Motor neuron (in vitro differentiated cells): Measurements from ENCODE around the gene E2F1. TPM values are rescaled to one million over a fixed set of nuclear protein-coding genes. Genes with fewer than 3 reads are reported as not detected.

ENCODE experiments used
- ATAC-seq, 8 experiments: fragments of 200-7000 bp; cut with Tn5 transposase; replicated peaks in 6 of 8; 2 replicates each; pipeline ENCODE4 v1.8.0; 2021; ENCODE audit warnings: mild to moderate bottlenecking in 8 of 8, moderate library complexity in 8 of 8
- H3K27ac ChIP-seq, 2 donors: fragments of 250-450 bp; sonication (Bioruptor Pico); 2 replicates each; pipeline ENCODE4 v1.9.0; 2021; ENCODE audit warnings: antibody characterized with exemption in 2 of 2, mild to moderate bottlenecking in 2 of 2, moderate library complexity in 1 of 2
- H3K4me1 ChIP-seq, 2 donors: fragments of 250-450 bp; sonication (Bioruptor Pico); replicated peaks in 1 of 2; 2 replicates each; pipeline ENCODE4 v1.6.1; 2021; ENCODE audit warnings: antibody characterized with exemption in 2 of 2, mild to moderate bottlenecking in 2 of 2, moderate library complexity in 1 of 2
- H3K4me3 ChIP-seq, 5 donors: fragments of 250-450 bp; sonication (Bioruptor Pico); 2 replicates each; pipeline ENCODE4 v1.9.0; 2021; ENCODE audit warnings: antibody characterized with exemption in 5 of 5, mild to moderate bottlenecking in 5 of 5, moderate library complexity in 4 of 5
- WGBS, 10 experiments: fragments of 450-650 bp; shearing (Covaris generic); methylation state at CpG; one replicate each; pipeline ENCODE4 v1.0.0; 2022; 5-methylcytosine and 5-hydroxymethylcytosine counted together
- in situ Hi-C, 9 experiments: fragments of 400-800 bp; cut with MboI; loops; one replicate each; pipeline ENCODE4 v1.15.0; 2021; ENCODE audit warnings: low sequenced_read_pairs in 9 of 9, low pct_unique_long_range_greater_than_20kb in 2 of 9; ENCODE audit not compliant: unreplicated experiment in 9 of 9
- total RNA-seq, 8 experiments: library from RNA; unstranded; fragments of 300-600 nt; gene quantifications; 2 replicates each; pipeline versions ENCODE4 v1.2.3 to v1.2.4, GENCODE V29; 2022

The E2F1 gene
- total RNA-seq, 8 experiments from 2014 or later: 0.86 to 31.2 (median 2.2) TPM

DNA sequence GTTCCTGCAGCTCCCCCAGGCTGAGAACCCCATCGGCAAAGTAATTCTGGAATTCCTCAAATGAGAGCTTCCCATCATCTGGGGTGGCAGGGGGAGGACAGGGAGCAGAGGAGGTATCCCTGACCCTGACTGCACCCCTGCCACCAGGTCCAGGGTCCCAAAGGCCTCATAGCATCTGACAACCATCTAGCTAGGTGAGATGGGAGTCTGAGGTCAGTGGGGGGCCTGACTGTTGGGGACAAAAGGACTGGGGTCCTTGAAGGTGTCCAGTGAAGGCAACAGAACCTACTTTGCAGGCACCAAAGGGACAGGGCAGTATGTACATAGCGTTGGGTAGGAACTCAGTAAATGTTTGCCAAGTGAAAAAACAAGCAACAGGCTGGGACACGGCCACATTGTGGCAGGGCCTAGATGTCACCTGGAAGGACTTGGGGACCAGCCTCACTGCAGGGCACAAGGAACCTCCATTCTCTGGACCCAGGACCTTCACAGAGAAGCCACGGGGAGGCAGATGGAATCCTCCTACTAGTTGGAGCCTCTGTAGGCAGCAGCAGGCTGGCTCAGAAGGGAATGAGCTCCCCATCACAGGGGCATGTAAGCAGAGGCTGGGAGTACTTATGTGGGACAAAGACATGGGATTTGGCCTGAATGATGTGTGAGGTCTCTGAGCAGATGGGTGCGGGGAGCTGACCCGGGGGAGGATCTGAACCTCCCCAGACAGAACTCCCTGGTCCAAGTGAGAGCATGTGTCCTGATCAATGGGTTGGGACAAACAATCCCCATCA is 15.3 kb downstream of the E2F1 start:
- Histone ChIP-seq H3K27ac (no peak overlapping the region), H3K4me1 (peaks cover 29 to 40% of the 10 kb centered on the region in 2 donors), H3K4me3 (no peak overlapping the region)
- WGBS, 10 experiments: 86 to 100% (median 89%) methylated on average over 1 to 3 of the region's 6 CpGs; no CpG with 5 or more reads in 4 of the 10 experiments
- no peak for ATAC-seq
- in situ Hi-C loops: no loop called here

DNA sequence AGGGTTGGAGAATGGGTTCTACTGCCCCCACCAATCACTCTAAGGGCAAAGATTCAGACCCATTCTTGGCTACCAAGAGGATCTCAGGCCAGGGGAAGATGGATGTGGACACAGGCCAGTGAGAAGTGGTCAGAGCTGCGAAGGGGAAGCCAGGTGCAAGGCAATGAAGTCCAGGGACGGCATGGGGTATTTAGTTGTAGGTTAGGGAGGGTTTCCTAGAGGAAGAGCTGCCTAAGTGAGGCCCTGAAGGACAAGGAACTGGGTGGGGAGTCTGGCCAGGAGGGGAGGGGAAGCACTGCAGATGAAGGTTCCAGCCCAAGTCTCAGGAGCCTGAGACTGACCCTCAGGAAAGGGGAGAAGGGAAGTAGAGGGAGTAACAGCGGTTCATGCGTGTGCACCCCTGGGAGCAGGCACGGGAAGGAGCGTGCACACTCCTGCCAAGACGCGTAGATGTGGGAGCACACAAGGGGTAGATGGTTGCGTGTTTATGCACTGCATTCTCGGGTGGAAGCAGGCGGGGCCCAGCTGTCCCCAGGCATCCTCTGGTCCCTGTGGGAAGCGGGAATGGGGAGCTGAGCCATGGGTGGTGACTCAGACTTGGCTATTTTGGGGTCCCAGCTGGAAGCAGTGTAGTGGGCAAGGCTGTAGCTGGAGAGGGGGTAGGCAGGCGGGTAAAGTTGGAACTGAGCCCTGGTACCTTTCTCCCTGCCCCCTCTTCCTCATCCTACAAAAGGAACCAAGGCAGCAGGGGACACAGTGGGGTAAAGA is 16.1 kb downstream of the E2F1 start:
- 67 to 95% (median 83%) methylated on average over 2 to 4 of the region's 13 CpGs; no CpG with 5 or more reads in 6 of the 10 experiments for WGBS, 10 experiments
- in situ Hi-C loops: no loop called here
- no peak overlapping the region for H3K4me3 ChIP-seq
- no peak overlapping the region for H3K27ac ChIP-seq
- no peak for ATAC-seq
- peaks cover 21 to 33% of the 10 kb centered on the region in 2 donors for H3K4me1 ChIP-seq

DNA sequence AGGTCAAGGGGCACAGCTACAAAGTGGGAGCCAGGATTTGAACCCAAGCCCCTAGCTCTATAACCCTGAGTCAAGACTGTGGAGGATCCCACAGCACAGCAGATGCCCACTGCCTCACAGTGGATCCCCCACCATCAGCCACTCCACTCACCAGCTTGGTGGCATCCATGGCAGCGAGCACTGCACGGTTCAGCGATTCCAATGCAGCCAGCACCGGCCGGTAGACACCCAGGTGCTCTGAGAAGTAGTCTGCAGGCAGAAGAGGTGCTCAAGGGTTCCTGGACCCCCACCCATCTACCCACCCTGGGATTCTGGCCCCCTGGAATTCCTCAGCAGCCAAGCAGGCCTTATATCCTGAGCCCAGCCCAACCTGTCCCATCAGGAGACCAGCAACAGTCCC is 17.0 kb downstream of the E2F1 start:
- H3K27ac ChIP-seq: no peak overlapping the region
- no peak overlapping the region for H3K4me3 ChIP-seq
- ATAC-seq: no peak
- no CpG with 5 or more reads among the region's 5 CpGs for WGBS, 10 experiments
- in situ Hi-C loops: no loop called here
- H3K4me1 ChIP-seq: peaks cover 20 to 34% of the 10 kb centered on the region in 2 donors

DNA sequence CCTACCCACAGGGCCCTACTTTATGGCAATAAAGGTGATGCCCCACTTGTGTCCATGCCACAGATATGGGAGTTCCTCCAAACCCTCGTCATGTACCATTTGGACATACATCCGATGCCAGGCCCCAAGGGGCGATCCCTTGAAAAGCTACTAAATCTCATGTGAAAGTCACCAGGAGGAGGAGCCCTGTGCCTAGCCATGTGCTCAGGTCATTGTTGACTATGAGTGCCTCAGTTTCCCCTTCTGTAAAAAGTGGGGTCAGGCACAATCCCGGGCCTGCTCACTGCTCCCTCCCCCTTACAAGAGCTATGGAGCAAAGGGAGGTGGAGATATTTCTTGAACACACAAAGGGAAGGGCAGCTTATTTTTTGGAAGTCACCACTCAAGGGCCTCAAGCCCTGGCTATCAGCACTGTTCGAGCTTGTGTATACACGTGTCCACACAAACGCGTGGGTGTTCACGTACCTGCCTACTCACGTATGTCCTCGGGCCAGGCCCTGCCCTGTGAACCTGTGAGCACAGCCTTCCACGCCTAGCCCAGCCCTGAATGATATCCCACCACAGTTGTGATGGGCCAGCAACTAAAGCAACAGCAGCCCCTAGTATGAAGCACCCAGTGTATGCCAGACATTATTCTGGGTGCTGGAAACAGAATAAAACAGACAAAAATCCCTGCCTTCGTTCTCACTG is 17.6 kb downstream of the E2F1 start:
- ATAC-seq: no peak
- H3K27ac ChIP-seq: no peak overlapping the region
- 80 to 100% (median 94%) methylated on average over 1 to 11 of the region's 13 CpGs for WGBS, 10 experiments
- H3K4me1 ChIP-seq: peaks cover 22 to 37% of the 10 kb centered on the region in 2 donors
- H3K4me3 ChIP-seq: no peak overlapping the region
- in situ Hi-C loops: no loop called here

DNA sequence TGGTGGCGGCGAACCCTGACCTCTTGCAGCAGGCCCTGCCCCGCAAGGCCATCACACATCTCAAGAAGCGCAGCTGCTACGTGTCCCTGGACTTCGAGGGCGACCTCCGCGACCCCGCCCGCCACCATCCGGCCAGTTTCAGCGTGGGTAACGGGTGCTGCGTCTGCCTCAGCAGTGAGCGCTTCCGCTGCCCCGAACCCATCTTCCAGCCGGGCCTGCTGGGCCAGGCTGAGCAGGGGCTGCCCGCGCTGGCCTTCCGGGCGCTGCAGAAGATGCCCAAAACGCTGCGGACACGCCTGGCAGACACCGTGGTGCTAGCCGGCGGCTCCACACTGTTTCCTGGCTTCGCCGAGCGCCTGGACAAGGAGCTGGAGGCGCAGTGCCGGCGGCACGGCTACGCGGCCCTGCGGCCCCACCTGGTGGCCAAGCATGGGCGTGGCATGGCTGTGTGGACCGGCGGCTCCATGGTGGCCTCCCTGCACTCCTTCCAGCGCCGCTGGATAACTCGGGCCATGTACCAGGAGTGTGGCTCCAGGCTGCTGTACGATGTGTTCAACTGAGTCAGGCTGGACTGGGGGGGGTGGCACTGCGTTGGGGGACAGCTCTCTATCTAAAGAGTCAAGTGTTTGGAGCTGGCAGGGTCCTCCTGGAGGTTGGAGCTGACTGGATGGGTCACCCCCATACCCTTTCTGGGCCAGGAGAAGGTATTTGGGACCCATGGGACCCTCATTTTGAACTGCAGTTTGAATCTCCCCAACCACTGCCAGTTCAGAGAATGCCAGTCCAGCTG is 18.3 kb downstream of the E2F1 start:
- peak overlapping the region; percentile 15 to 35 (median 29) for H3K4me3 ChIP-seq
- H3K4me1 ChIP-seq: peaks cover 16 to 31% of the 10 kb centered on the region in 2 donors
- H3K27ac ChIP-seq: peak overlapping the region in 1 of 2 donors; percentile 64
- peak; percentile 2 to 62 (median 43) for ATAC-seq
- 0 to 17% (median 0%) methylated on average over 2 to 14 of the region's 47 CpGs; no CpG with 5 or more reads in 7 of the 10 experiments for WGBS, 10 experiments
- in situ Hi-C loops: no loop called here

DNA sequence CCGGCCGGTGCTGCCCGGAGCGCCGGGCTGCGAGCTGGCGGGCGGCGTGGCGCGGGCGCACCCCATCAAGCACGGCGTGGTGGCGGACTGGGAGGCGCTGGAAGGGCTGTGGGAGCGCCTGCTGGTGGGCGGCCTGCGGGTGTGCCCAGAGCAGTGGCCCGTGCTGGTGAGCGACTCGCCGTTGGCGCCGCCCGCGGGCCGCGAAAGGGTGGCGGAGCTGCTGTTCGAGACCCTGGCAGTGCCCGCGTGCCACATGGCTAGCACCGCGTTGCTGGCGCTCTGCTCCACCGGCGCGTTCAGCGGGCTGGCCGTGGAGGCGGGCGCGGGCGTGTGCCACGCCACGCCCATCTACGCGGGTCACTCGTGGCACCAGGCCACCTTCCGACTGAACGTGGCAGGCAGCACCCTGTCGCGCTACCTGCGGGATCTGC is 18.9 kb downstream of the E2F1 start:
- Histone ChIP-seq H3K4me3 (peak overlapping the region; percentile 13 to 35 (median 29)), H3K4me1 (peaks cover 14 to 29% of the 10 kb centered on the region in 2 donors), H3K27ac (peak overlapping the region in 1 of 2 donors; percentile 64)
- in situ Hi-C loops: no loop called here
- ATAC-seq: peak in 3 of 8 experiments; percentile 5 to 12 (median 11)
- WGBS, 10 experiments: 0 to 51% (median 37%) methylated on average over 1 to 10 of the region's 55 CpGs; no CpG with 5 or more reads in 6 of the 10 experiments

DNA sequence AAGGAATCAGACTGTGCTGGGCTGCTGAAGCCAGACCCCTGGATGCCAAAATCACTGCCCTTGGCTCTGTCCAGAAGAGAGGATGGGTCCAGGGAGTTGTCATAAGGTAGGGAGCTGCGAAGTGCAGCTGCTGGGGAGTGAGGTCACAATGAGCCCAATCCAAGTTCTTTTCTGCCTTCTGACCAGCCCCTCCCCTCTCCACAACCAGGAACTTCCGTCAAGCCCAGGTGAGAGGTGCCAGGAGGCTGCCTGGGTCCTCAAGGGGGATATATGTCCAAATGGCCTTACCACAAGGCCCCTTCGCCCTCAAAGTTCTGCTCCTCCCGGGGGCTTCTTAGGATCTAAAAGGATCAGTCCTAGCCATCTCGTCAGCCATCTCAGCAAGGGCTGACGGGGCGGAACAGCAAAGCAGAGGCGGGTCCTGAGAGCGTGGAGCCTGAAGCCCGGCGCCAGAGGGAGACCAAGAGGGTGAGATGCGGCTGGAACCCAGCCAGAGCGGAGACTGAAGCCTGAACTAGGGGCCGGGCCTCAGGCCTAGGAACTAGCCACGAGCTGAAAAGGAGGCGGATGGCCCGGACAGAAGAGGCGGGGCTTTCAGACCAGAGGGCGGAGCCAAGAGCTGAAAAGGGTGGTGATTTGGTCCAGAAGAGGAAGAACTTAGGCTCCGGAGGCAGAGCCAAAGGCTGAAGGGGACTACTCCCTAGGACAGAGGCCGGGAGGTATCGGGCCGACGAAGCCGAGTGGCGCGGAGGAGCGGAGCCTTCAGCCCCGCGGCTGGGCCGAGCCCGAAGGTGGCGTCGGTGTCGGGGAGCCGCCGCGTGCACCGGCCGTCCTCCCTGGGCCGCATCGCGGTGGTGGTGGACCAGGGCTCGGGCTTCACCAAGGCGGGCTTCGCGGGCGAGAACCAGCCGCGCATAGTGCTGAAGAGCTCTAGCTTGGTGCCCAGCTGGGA is 19.6 kb downstream of the E2F1 start, which contains the start of gene ACTL10:
ACTL10 (plus strand) TSS at position 651 of the 952 bp plus-strand sequence. CDS start 555 bp downstream, outside the sequence.
- peak; percentile 63 to 76 (median 70) for ATAC-seq
- Histone ChIP-seq H3K4me1 (peaks cover 14 to 29% of the 10 kb centered on the region in 2 donors), H3K27ac (peak within 1 kb of the TSS; percentile 57 to 64), H3K4me3 (peak within 1 kb of the TSS; percentile 15 to 35 (median 29))
- in situ Hi-C loops: no loop called here
- WGBS, 10 experiments: 0 to 38% (median 3%) methylated on average over 1 to 11 of the region's 50 CpGs; no CpG with 5 or more reads in 2 of the 10 experiments

DNA sequence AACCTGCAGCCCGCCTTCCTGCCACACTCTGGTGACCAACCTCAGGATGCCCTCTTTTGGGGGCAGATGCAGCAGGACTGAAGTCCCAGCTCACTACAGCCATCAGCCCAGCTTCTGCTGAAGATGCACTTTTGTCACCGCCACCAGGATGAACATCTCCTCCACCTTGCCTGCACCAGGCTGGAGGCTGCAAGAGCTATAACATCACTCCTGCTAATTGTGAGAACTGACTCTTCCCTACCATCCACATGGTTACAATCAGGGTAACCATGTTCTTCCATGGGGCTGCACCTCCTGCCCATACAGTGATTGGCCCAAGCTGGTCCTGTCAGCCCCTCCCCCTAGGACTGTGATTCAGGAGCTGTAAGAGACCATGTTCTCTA is 21.4 kb downstream of the E2F1 start:
- Histone ChIP-seq H3K4me1 (peaks cover 14 to 29% of the 10 kb centered on the region in 2 donors), H3K4me3 (no peak overlapping the region), H3K27ac (no peak overlapping the region)
- in situ Hi-C loops: no loop called here
- ATAC-seq: no peak
- WGBS, 10 experiments: 100% methylated on average over 1 to 2 of the region's 2 CpGs; no CpG with 5 or more reads in 5 of the 10 experiments

DNA sequence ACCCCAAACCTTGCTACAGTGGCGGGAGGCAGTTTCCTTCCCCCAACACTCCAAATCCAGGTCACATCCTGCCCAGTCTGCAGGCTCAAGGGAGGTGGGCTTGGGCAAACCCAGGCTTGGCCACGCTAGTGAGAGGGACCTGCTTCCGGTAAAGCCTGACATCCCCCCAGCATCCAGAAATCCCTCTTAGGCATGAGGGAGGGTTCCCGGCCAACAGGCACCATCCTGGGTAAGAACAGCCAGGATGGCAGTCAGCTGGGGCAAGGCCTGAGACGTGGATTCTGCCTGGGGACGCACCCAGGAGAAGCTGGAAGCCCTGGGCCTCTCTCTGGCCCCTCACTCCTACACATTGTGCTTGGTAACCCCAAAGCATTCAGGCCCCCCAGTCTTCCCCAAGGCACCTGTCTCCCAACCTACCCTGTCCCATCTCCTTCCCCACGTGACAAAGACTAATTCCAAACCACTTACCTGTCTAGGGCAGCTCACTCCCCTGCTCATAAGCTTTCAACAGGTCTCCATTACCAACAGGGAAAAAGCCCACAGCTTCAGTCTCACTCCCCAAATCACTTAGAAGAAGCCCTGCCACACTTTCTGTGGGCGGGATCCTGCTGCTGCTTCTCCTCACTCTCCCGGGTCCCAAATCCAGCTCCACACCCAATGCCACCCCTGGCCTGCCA is 22.0 kb downstream of the E2F1 start:
- Histone ChIP-seq H3K4me1 (peaks cover 14 to 29% of the 10 kb centered on the region in 2 donors), H3K27ac (peak overlapping the region; percentile 86 to 92), H3K4me3 (peak overlapping the region; percentile 55 to 88 (median 79))
- in situ Hi-C loops: no loop called here
- 0 to 100% (median 44%) methylated on average over 1 to 5 of the region's 9 CpGs; no CpG with 5 or more reads in 4 of the 10 experiments for WGBS, 10 experiments
- ATAC-seq: peak in 3 of 8 experiments; percentile 1

DNA sequence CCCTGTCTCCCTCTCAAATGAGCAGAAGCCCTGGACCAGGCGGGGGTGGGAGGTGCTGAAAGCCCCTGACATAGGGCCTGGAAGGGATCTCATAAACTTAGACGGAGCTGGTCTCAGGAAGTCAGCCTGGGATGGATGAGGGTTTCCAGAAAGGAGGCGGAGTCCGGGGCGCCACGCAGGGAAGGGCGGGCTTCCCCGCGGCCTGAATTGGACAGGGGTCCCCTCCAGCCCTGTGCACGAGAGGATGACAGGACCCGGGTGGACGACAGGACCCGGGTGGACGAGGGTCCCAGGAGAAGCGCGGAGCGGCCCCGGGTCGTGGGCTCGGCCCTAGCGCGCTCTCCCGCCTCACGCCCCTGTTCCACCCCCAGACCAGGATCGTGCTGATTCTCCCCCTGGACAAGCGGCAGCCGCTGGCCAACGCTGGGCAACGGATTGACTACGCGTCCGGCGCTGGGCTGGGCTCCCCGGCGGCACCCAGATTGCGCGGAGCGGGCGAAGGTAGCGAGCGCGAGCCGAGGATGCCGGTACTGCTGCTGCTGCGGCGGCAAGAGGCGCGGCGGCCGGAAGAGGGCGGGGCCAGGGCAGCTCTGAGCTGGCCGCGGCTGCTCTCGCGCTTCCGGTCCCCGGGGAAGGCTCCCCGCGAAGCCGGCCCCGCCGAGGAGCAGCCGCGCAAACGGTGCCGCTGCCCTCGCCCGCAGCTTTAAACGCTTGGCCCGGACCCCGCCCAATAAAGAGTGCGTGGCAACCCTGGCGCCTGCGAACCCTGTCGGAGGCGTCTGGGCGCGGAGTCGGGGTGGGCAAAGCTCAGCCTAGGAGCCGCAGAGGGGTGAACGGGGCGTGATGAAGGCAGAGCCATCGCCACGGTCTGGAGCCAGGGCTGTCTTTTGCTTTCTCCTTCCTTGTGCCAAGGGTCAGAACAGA is 22.8 kb downstream of the E2F1 start:
- H3K27ac ChIP-seq: peak overlapping the region; percentile 86 to 92
- ATAC-seq: peak; percentile 42 to 78 (median 65)
- H3K4me3 ChIP-seq: peak overlapping the region; percentile 55 to 88 (median 79)
- in situ Hi-C loops: no loop called here
- H3K4me1 ChIP-seq: peaks cover 14 to 29% of the 10 kb centered on the region in 2 donors
- WGBS, 10 experiments: 2 to 20% (median 4%) methylated on average over 1 to 14 of the region's 84 CpGs; no CpG with 5 or more reads in 7 of the 10 experiments
